Measurements from ENCODE around the gene TAF4.

- TF ChIP-seq, protein P1, sequence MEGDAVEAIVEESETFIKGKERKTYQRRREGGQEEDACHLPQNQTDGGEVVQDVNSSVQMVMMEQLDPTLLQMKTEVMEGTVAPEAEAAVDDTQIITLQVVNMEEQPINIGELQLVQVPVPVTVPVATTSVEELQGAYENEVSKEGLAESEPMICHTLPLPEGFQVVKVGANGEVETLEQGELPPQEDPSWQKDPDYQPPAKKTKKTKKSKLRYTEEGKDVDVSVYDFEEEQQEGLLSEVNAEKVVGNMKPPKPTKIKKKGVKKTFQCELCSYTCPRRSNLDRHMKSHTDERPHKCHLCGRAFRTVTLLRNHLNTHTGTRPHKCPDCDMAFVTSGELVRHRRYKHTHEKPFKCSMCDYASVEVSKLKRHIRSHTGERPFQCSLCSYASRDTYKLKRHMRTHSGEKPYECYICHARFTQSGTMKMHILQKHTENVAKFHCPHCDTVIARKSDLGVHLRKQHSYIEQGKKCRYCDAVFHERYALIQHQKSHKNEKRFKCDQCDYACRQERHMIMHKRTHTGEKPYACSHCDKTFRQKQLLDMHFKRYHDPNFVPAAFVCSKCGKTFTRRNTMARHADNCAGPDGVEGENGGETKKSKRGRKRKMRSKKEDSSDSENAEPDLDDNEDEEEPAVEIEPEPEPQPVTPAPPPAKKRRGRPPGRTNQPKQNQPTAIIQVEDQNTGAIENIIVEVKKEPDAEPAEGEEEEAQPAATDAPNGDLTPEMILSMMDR (IDR thresholded peaks at IDR 0.05), result no peak
- TF ChIP-seq POLR2A (IDR thresholded peaks at IDR 0.05), result no peak
- no peak for TF ChIP-seq POLR2AphosphoS5 (IDR thresholded peaks at IDR 0.05; ENCODE audit: insufficient read depth in 1 of 2, low read depth in 1 of 2)
These were observed 17.6 kb upstream of the TAF4 start for GRCh38 chr20:62083312-62083711.

All from vagina (tissue), 2 donors.